ENCODE results near the gene MAD1L1.

MAD1L1 gene

DNA sequence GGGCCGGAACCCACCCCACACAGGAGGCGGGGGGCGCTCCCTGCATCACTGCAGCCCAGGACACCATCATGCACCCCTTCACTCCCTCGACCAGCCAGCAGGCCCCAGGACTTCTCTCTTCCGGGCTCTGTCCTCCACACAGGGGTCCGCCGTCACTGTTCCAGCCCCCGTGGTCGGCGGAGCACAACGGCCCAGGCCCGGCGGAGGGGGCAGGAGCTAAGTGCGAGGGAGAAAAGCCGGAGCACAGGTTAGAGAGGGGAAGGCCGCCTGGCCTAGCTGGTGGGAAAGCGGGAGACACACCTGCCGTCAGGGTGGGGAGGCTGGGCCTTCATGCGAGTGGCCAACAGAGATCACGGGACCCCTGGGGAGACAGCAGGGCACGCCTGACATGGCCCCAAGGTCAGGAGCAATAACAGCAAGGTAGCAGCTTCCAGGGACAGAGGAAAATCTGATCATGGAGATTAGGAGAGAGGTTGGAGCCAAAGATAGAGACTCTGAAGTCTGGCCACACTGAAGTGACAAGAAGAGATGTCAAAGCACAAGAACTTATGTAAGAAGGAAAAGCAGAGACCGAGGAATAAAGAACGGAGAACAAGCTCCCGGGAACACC, 151.1 kb downstream of the MAD1L1 start:
- H3K27ac ChIP-seq, result no peak overlapping the region
- TF ChIP-seq, protein P1, sequence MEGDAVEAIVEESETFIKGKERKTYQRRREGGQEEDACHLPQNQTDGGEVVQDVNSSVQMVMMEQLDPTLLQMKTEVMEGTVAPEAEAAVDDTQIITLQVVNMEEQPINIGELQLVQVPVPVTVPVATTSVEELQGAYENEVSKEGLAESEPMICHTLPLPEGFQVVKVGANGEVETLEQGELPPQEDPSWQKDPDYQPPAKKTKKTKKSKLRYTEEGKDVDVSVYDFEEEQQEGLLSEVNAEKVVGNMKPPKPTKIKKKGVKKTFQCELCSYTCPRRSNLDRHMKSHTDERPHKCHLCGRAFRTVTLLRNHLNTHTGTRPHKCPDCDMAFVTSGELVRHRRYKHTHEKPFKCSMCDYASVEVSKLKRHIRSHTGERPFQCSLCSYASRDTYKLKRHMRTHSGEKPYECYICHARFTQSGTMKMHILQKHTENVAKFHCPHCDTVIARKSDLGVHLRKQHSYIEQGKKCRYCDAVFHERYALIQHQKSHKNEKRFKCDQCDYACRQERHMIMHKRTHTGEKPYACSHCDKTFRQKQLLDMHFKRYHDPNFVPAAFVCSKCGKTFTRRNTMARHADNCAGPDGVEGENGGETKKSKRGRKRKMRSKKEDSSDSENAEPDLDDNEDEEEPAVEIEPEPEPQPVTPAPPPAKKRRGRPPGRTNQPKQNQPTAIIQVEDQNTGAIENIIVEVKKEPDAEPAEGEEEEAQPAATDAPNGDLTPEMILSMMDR (conservative IDR thresholded peaks at IDR 0.05), result no peak

DNA sequence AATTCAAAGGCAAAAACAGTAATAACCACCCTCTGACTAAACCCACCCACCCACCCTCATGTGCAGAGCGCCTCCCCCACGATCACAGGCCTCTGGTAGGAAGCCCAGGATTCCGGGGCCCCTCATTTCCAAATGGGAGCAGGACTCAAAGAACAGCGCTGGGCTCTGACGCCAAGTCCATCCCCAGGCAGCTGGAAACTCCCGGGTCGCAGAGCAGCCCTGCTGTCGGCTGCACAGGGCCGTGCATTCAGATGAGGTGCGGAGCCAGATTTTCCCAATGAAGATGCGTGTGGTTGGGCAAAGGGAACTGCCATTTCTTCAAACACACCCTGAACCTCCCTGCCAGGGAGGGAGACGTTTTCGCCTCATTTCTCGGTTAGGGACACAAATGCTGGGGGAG, 152.3 kb downstream of the MAD1L1 start:
- no peak overlapping the region for H3K27ac ChIP-seq
- TF ChIP-seq, protein P1 (conservative IDR thresholded peaks at IDR 0.05), result no peak

DNA sequence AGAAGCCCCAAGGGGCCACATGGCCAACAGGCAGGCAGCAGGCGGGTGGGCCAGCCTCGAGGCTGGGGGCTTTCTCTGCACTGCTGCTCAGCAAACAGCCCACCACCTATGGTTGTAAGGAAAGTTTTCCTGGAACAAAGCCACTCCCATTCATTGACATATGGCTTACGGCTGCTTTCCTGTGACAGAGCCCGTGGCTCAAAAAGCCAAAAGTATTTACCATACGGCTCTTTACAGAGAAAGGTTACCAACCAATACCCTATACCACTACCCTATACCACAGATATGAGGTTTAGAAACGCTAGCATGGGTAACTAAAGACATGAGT, 152.7 kb downstream of the MAD1L1 start:
- no peak overlapping the region for H3K27ac ChIP-seq
- TF ChIP-seq, protein P1 (conservative IDR thresholded peaks at IDR 0.05), result no peak

DNA sequence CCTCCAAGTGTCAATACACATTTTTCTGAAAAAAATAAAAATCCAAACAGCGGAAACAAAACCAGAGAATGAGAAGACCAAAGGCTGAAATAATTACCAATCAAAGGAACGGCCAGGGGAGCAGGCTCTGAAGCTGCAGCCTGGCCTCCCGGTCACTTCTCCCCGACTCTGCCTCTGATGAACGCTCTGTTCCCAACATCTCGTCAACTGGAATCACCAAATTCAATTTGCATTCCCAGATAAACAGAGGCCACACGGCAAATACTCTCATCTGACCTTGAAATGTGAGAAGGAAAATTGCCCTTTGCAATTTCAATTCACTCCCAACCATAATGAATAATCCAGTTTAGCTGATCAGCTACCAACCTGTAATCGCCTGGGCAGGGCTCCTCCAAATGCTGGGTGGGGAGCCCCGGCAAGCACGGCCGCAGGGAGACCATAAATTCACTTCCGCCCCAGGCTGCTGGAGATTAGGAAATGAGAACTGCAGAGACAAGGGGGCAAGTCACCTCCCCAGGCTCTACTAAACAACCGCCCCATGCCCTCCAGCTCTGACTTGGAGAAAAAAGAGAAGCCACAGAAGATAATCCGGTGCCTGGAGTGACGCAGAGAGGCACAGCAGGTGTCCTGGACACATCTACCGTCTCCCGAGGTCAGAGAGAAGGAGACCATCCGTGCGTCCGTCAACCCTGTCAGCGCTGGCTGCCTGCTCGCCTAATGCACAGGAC, 153.2 kb downstream of the MAD1L1 start:
- no peak overlapping the region for H3K27ac ChIP-seq
- TF ChIP-seq, protein P1 (conservative IDR thresholded peaks at IDR 0.05), result no peak

DNA sequence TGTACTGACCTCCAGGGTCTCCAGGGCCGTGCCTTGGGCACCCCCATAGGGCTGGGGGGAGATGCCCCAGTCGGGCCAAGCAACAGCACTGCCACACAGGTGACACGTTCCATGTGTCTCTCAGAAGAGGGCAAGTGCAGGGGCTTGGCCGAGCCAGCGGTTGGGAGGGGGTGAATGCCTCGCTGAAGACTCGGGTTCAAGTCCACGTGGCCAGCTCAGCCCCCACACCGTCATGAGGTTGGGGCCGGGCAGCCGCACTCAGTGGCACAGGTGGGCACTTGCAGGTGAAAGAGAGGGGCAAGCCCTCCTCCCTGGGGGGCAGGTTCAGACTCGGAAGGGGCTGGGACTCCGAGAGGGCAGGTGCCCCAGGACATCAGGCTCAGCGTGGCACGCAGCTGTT, 153.8 kb downstream of the MAD1L1 start:
- H3K27ac ChIP-seq, result no peak overlapping the region
- TF ChIP-seq, protein P1 (conservative IDR thresholded peaks at IDR 0.05), result no peak

DNA sequence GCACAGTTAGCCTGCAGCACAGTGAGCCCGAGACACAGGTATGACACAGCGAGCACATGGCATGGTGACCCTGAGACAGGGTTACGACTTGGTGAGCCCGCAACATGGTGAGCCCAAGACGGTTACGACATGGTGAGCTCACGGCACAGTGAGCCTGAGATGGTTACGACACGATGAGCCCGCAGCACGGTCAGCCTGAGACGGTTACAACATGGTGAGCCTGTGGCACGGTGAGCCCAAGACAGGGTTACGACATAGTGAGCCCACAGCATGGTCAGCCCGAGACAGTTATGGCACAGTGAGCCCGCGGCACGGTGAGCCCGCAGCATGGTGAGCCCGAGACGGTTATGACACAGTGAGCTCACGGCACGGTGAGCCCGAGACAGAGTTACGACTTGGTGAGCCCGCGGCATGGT, 156.1 kb downstream of the MAD1L1 start:
- TF ChIP-seq, protein P1 (conservative IDR thresholded peaks at IDR 0.05), result no peak
- no peak overlapping the region for H3K27ac ChIP-seq

DNA sequence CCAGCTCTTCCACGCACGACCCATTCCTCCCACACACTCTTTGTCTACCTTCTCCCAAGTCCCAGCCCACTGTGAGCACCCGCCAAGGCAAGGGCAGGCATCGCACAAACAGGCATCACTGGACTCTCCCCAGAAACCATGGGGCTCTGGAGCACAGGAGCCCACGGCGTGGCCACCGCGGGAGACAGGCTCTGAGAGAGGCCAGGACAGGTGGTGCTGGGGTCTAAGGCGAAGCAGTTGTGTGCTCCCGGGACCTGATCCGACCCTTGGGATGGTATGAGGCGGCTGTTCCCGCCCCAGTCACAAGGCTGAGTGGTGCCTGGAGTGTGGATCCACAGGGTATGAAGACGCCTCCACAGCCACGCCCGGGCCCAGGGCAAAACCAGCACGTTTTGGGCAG, 156.9 kb downstream of the MAD1L1 start:
- TF ChIP-seq, protein P1 (conservative IDR thresholded peaks at IDR 0.05), result no peak
- no peak overlapping the region for H3K27ac ChIP-seq
